Measurements from ENCODE around the gene MAML2. TPM values are rescaled to one million over a fixed set of nuclear protein-coding genes. Genes with fewer than 3 reads are reported as not detected.

Gene MAML2
- total and polyA plus RNA-seq, 9 of the 15 experiments (the other 6 are each of a cell fraction or from before 2014, with no cell fraction given): 0.79 to 6.8 (median 4.8) TPM

- Histone ChIP-seq H3K27ac (ENCODE audit: extremely low read depth, low read depth, low read length) (no peak overlapping the region), H4K20me1 (replicated peaks; ENCODE audit: control insufficient read depth, insufficient read depth, low read length) (no peaks in the 10 kb centered on the region), H3K4me2 (ENCODE audit: insufficient read depth, low read length) (no peak overlapping the region), H2AFZ (ENCODE audit: low read depth, low read length) (no peak overlapping the region), H3K4me3 (no peak overlapping the region), H3K9ac (ENCODE audit: insufficient read depth in 1 of 2, low read depth in 2 of 2, low read length in 2 of 2) (no peak overlapping the region), H3K4me1 (replicated peaks in 1 of 2; ENCODE audit: control insufficient read depth in 2 of 2, insufficient read depth in 2 of 2, low read length in 2 of 2) (peaks cover 10 to 49% of the 10 kb centered on the region in 2 experiments), H3K9me1 (ENCODE audit: control insufficient read depth, insufficient read depth, low read length) (no peaks in the 10 kb centered on the region), H3K79me2 (ENCODE audit: control insufficient read depth, insufficient read depth, low read length) (peaks cover 27% of the 10 kb centered on the region; the same call in 2 of the 3 replicates), H3K27me3 (ENCODE audit: control insufficient read depth in 2 of 2, insufficient read depth in 2 of 2, low read length in 2 of 2) (no peaks in the 10 kb centered on the region), H3K9me3 (replicated peaks; ENCODE audit: control insufficient read depth, insufficient read depth, low read depth, low read length) (no peaks in the 10 kb centered on the region), H3K36me3 (ENCODE audit: control insufficient read depth, insufficient read depth, low read length) (0 out of 3 replicates have a peak, but pooled peaks cover 3% of the 10 kb centered on the region)
- ATAC-seq: no peak
- CTCF ChIA-PET (ENCODE audit: low intra/inter-chr PET ratio): no interaction called here
- BruUV-seq (replicated peaks): no TSS peak
- DNase-seq (ENCODE audit: extremely low read depth in 1 of 4, low spot score in 3 of 4): no peak
- WGBS (ENCODE audit: insufficient coverage, low coverage, missing lambda C conversion rate): 38% methylated on average over 3 of the region's 4 CpGs
- FAIRE-seq: no peak
- POLR2A ChIA-PET: interaction anchor here (0.9 to 5.9 kb wide), 2 partner anchors 7 to 17 kb away, joined by 3 to 42 read pairs; no protein-coding TSS in a partner anchor
- intact Hi-C loops (cut with micrococcal nuclease) (no loop called here), in situ Hi-C loops (cut with MboI) (no loop called here)
- no peak for TF ChIP-seq U2AF2 (optimal IDR thresholded peaks at IDR 0.05; ENCODE audit: low read depth, low read length)
- TF ChIP-seq MIER1 (IDR thresholded peaks at IDR 0.05; ENCODE audit: low read depth): no peak
- TF ChIP-seq XRCC3 (IDR thresholded peaks at IDR 0.05): no peak
- TF ChIP-seq SREBF2 (CRISPR knock-in tag; IDR thresholded peaks at IDR 0.05): no peak
- no peak for TF ChIP-seq ZNF592 (IDR thresholded peaks at IDR 0.05)
- no peak for TF ChIP-seq ZNF561 (CRISPR knock-in tag; conservative IDR thresholded peaks at IDR 0.05)
These were observed 28.5 kb downstream of the MAML2 start for GRCh38 chr11:96314326-96315020.

Data from K562 (cell line).